Activated naive CD4-positive, alpha-beta T cell treated with anti-CD3 and anti-CD28 coated beads, Interleukin-2, amount 10 ng/mL, durations not matched to agents 7 days and 5 days (primary cell): ENCODE data around the gene TP53I11.

ENCODE experiments used
- CTCF ChIA-PET: fragments of 350-600 bp; sonication (Branson Sonifier 250); formaldehyde crosslinking; loops from one replicate; lab custom pipeline; 2021; ENCODE audit warnings: antibody characterized with exemption; lab: Charles Lee
- DNase-seq: peaks from one replicate; pipeline ENCODE4 v3.0.0-alpha.2; 2020
- H3K27ac Mint-ChIP-seq: one replicate; pipeline ENCODE4 v1.8.0; 2021; ENCODE audit warnings: mild to moderate bottlenecking, moderate library complexity, mixed read lengths
- H3K27me3 Mint-ChIP-seq: one replicate; pipeline ENCODE4 v1.8.0; 2021; ENCODE audit warnings: mild to moderate bottlenecking, mixed read lengths
- H3K36me3 Mint-ChIP-seq: one replicate; pipeline ENCODE4 v1.8.0; 2021; ENCODE audit warnings: mixed read lengths
- H3K4me1 Mint-ChIP-seq: one replicate; pipeline ENCODE4 v1.8.0; 2021; ENCODE audit warnings: mixed read lengths
- H3K4me3 Mint-ChIP-seq: one replicate; pipeline ENCODE4 v1.8.0; 2021; ENCODE audit warnings: mild to moderate bottlenecking, moderate library complexity, mixed read lengths
- H3K9me3 Mint-ChIP-seq: one replicate; pipeline ENCODE4 v1.8.0; 2021; ENCODE audit warnings: mixed read lengths

The TP53I11 gene

DNA sequence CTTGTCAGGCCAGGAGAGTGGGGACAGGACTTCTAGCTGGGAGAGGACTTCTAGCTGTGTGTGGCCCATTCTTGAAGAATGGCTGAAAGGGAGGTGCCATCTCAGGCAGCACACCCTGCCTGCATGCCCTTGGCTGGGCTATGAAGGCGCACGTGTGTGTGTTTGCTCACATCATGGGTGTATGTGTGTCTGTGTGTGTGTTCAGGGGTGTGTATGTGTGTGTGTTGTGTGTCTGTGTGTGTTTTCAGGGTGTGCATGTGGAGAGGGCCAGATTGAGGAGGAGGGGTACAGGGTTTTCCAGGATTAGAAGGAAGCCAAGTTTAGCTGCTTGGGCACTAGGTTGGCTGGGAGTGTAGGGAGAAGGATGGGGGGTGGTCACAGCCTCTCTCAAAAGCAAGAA is 16.6 kb downstream of the TP53I11 start:
- Mint-ChIP-seq H3K4me3 (no peak overlapping the region), H3K9me3 (no peaks in the 10 kb centered on the region), H3K27ac (no peak overlapping the region), H3K36me3 (peaks cover 6% of the 10 kb centered on the region), H3K4me1 (no peaks in the 10 kb centered on the region), H3K27me3 (peaks cover 5% of the 10 kb centered on the region)
- CTCF ChIA-PET: interaction anchor here (0.9 to 6.5 kb wide), 2 partner anchors 172 to 282 kb away, joined by 3 to 382 read pairs; no protein-coding TSS in a partner anchor
- no peak for DNase-seq

DNA sequence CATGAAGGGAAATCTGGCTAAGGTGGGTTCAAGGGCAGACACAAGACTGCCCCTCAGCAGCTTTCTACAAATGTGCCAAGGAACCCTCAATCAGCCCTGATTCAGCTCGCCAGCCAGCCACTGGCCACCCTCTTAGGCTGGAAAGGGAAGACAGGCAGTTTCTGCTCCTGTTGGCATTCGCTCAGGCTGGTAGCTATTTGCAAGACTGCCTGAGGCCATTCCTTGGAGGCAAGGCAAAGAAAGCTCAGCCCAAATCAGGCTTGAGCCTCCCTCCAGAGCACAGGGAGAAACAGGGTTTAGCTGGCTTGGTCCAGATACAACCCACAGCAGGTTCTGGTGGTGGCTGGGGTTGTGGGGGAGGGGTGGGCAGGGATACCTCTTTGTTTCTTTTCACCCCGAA is 19.2 kb downstream of the TP53I11 start:
- H3K9me3 Mint-ChIP-seq: no peaks in the 10 kb centered on the region
- no peak for DNase-seq
- H3K4me1 Mint-ChIP-seq: no peaks in the 10 kb centered on the region
- CTCF ChIA-PET: interaction anchor here (0.8 to 8.3 kb wide), 4 partner anchors 9 to 401 kb away, joined by 3 to 272 read pairs (median 4); no protein-coding TSS in a partner anchor
- H3K36me3 Mint-ChIP-seq: peaks cover 6% of the 10 kb centered on the region
- H3K27ac Mint-ChIP-seq: no peak overlapping the region
- no peaks in the 10 kb centered on the region for H3K27me3 Mint-ChIP-seq
- H3K4me3 Mint-ChIP-seq: no peak overlapping the region

DNA sequence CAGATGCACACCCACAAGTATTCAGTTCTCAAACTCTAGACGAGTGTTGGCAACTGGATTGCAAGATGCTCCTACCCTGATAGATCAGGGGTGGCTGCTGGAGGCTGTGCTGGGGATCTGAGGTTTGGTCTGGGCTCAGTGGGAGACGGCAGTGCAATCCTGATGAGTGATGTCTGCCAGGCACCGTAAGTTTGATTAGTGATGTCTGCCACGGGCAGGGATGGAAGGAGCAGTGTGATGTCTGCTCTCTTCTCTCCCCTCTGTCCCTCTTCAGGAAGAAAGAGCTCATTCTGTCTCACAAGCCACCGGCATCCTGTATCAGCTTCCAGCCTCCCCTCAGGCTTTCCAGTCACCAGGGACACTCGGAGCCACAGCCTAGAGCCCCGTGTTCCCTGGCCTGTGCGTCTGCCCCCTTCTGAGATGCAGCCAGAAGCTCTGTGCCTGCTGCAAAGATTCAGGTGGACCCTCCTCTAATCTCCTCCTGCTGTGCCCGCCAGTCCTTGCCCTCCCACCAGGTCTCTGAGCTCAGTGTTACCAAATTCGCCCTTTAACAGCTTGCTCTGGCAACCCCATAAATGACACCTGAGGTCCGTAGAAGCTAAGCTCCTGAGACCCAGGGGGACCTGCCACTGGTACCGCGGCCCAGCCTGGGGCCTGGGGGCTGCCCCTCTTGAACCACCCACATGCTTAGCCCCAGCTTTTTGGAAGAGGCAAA is 19.9 kb downstream of the TP53I11 start:
- Mint-ChIP-seq H3K27me3 (no peaks in the 10 kb centered on the region), H3K9me3 (no peaks in the 10 kb centered on the region), H3K4me3 (no peak overlapping the region), H3K27ac (no peak overlapping the region), H3K4me1 (no peaks in the 10 kb centered on the region), H3K36me3 (peaks cover 6% of the 10 kb centered on the region)
- DNase-seq: no peak
- CTCF ChIA-PET: interaction anchor here (0.8 to 8.3 kb wide), 3 partner anchors 10 to 176 kb away, joined by 4 to 272 read pairs (median 5); no protein-coding TSS in a partner anchor

GRCh38 chr11:44928816-44929215 is 21.9 kb downstream of the TP53I11 start:
- H3K36me3 Mint-ChIP-seq: peaks cover 6% of the 10 kb centered on the region
- no peaks in the 10 kb centered on the region for H3K27me3 Mint-ChIP-seq
- H3K4me1 Mint-ChIP-seq: no peaks in the 10 kb centered on the region
- no peaks in the 10 kb centered on the region for H3K9me3 Mint-ChIP-seq
- CTCF ChIA-PET: interaction anchor here (0.6 to 8.3 kb wide), 17 partner anchors 7 to 372 kb away, joined by 3 to 272 read pairs (median 6); no protein-coding TSS in a partner anchor
- no peak for DNase-seq
- H3K27ac Mint-ChIP-seq: no peak overlapping the region
- no peak overlapping the region for H3K4me3 Mint-ChIP-seq

GRCh38 chr11:44928144-44928543 is 22.5 kb downstream of the TP53I11 start:
- Mint-ChIP-seq H3K36me3 (peaks cover 6% of the 10 kb centered on the region), H3K4me3 (no peak overlapping the region), H3K4me1 (no peaks in the 10 kb centered on the region), H3K27me3 (no peaks in the 10 kb centered on the region), H3K9me3 (no peaks in the 10 kb centered on the region), H3K27ac (no peak overlapping the region)
- CTCF ChIA-PET: interaction anchor here (0.5 to 8.3 kb wide), 19 partner anchors 8 to 316 kb away, joined by 3 to 272 read pairs (median 4); no protein-coding TSS in a partner anchor
- no peak for DNase-seq

DNA sequence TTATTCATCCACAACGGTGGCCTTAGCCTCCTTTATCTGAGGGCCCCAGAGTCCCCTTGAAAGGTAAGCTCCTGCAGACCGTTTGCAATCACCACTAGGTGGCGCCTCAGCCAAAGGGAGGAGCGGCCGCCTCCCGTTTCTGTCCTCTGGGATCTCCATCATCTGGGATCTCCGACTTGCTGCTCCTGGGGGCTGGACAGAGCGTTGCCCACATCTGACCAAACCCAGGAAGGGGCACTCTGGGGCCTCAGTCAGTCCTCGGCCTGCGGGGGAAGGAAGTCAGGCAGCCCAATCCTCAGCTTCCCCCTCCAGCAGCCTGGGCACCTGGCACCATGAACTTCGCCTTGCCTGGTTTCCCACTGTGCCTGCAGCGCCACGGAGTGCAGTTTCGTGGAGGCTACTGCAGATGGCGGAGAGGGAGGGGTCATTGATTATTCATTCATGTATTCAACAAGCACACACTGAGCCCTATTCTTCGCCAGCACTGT is 23.5 kb downstream of the TP53I11 start:
- CTCF ChIA-PET: interaction anchor here (0.6 to 8.3 kb wide), 38 partner anchors 9 to 412 kb away, joined by 3 to 272 read pairs (median 4); no protein-coding TSS in a partner anchor
- H3K9me3 Mint-ChIP-seq: no peaks in the 10 kb centered on the region
- H3K4me1 Mint-ChIP-seq: no peaks in the 10 kb centered on the region
- H3K36me3 Mint-ChIP-seq: peaks cover 6% of the 10 kb centered on the region
- DNase-seq: peak; percentile 68
- no peaks in the 10 kb centered on the region for H3K27me3 Mint-ChIP-seq
- no peak overlapping the region for H3K4me3 Mint-ChIP-seq
- no peak overlapping the region for H3K27ac Mint-ChIP-seq

DNA sequence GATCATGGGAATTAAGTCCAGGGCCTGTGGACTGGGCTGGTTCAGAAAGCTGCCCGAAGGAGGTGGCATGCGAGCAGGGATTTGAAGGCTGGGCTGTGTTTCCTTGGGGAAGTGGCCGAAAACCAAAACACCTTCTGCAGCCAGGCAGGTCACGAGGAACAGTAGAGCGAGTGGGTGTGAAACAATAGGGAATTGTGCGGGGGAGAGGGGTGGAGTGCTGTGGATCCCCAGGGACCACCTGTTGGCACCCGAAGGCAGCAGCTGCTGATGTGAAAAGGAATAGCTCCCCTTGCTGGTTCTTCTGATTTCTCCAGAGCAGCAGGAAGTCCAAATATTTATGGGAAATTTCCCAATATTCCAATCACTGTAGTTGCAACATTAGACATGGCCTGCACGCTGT is 24.6 kb downstream of the TP53I11 start:
- Mint-ChIP-seq H3K4me3 (no peak overlapping the region), H3K27ac (no peak overlapping the region), H3K9me3 (no peaks in the 10 kb centered on the region), H3K4me1 (no peaks in the 10 kb centered on the region), H3K27me3 (no peaks in the 10 kb centered on the region), H3K36me3 (peaks cover 6% of the 10 kb centered on the region)
- CTCF ChIA-PET: interaction anchor here (1.1 to 8.3 kb wide), 10 partner anchors 10 to 309 kb away, joined by 3 to 272 read pairs (median 10); no protein-coding TSS in a partner anchor
- no peak for DNase-seq

GRCh38 chr11:44923806-44924205 is 26.9 kb downstream of the TP53I11 start:
- H3K36me3 Mint-ChIP-seq: peaks cover 4% of the 10 kb centered on the region
- H3K4me3 Mint-ChIP-seq: no peak overlapping the region
- DNase-seq: no peak
- H3K27me3 Mint-ChIP-seq: no peaks in the 10 kb centered on the region
- H3K9me3 Mint-ChIP-seq: no peaks in the 10 kb centered on the region
- no peak overlapping the region for H3K27ac Mint-ChIP-seq
- CTCF ChIA-PET: interaction anchor here (1.3 kb wide), 1 partner anchor 181 kb away, joined by 4 read pairs; no protein-coding TSS in a partner anchor
- H3K4me1 Mint-ChIP-seq: no peaks in the 10 kb centered on the region

DNA sequence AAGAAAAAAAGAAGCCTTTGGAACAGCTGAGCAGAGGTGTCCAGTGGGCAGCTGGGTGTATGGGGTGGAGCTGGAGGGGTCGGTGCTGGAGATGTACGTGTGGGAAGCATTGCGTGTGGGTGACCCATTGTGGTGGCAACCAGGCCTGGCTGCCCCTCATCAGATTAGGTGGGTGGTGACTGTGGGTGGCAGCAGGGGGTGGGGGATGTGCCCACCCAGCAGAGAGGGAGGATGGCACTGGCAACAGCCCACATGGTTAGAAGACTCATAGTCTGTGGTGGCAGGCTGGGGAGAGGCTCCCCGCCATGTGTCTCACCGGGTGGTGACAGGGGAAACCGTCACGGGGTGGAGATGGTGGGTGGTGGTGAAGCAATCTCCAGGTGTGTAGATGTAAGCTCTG is 27.6 kb downstream of the TP53I11 start:
- Mint-ChIP-seq H3K27me3 (no peaks in the 10 kb centered on the region), H3K4me3 (no peak overlapping the region), H3K4me1 (no peaks in the 10 kb centered on the region), H3K9me3 (no peaks in the 10 kb centered on the region), H3K27ac (no peak overlapping the region), H3K36me3 (peaks cover 5% of the 10 kb centered on the region)
- no peak for DNase-seq
- CTCF ChIA-PET: interaction anchor here (1.3 kb wide), 1 partner anchor 182 kb away, joined by 4 read pairs; no protein-coding TSS in a partner anchor

DNA sequence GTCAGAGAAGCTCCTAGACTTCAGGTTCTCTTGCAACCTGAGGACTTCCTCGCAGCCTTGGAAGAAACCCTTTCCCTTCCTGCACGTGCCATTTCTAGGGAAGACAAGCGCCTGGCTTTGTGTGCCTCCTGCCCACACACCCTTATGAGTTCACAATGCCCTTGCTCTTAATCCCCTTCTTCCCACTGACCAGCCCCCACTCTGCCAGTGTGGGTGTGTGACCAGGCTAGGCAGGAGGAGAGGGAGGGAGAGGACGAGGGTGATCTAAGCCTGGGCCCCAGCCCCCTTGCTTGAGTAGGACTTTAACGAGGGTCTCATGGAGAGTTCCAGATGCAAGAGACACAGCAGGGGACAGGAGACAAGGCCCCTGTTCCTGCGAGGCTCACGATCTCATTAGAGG is 30.2 kb downstream of the TP53I11 start:
- Mint-ChIP-seq H3K27me3 (no peaks in the 10 kb centered on the region), H3K27ac (no peak overlapping the region), H3K36me3 (peaks cover 5% of the 10 kb centered on the region), H3K4me1 (no peaks in the 10 kb centered on the region), H3K9me3 (no peaks in the 10 kb centered on the region), H3K4me3 (no peak overlapping the region)
- DNase-seq: no peak
- CTCF ChIA-PET: no interaction called here

- H3K4me1 Mint-ChIP-seq: no peaks in the 10 kb centered on the region
- no peak overlapping the region for H3K4me3 Mint-ChIP-seq
- CTCF ChIA-PET: interaction anchor here (1.4 kb wide), 2 partner anchors 9 to 19 kb away, joined by 3 to 5 read pairs; no protein-coding TSS in a partner anchor
- peak overlapping the region; percentile 47 for H3K27ac Mint-ChIP-seq
- peaks cover 5% of the 10 kb centered on the region for H3K36me3 Mint-ChIP-seq
- no peaks in the 10 kb centered on the region for H3K27me3 Mint-ChIP-seq
- no peak for DNase-seq
- no peaks in the 10 kb centered on the region for H3K9me3 Mint-ChIP-seq
Measured at GRCh38 chr11:44917741-44918140, 32.9 kb downstream of the TP53I11 start.

- Mint-ChIP-seq H3K27me3 (no peaks in the 10 kb centered on the region), H3K4me1 (no peaks in the 10 kb centered on the region), H3K27ac (no peak overlapping the region), H3K4me3 (no peak overlapping the region), H3K36me3 (peaks cover 5% of the 10 kb centered on the region), H3K9me3 (no peaks in the 10 kb centered on the region)
- CTCF ChIA-PET: interaction anchor here (1.0 to 1.2 kb wide), 2 partner anchors 10 to 187 kb away, joined by 3 to 7 read pairs; no protein-coding TSS in a partner anchor
- no peak for DNase-seq
Measured at GRCh38 chr11:44916801-44917385, 33.8 kb downstream of the TP53I11 start.

DNA sequence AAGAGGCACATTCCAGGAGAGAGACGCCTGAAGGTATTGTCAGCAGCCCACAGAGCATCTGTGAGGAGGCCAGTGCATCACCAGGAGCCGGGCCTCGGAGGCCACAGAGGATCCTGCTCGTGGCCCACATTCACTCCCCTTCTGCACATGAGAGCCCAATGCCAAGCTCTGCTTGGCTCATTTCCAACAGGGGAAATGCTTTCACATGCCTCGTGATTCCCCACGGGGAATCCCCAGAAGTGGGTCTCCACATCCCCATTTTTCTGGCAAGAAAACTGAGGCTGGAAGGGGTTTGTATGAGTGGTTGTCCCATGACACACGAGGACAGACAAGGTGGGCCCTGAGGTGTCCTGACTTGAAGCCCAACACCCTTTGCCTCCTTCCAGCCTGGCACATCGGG is 34.4 kb downstream of the TP53I11 start:
- CTCF ChIA-PET: interaction anchor here (1.0 to 1.2 kb wide), 2 partner anchors 10 to 187 kb away, joined by 3 to 7 read pairs; no protein-coding TSS in a partner anchor
- DNase-seq: no peak
- H3K4me1 Mint-ChIP-seq: no peaks in the 10 kb centered on the region
- no peak overlapping the region for H3K27ac Mint-ChIP-seq
- H3K4me3 Mint-ChIP-seq: no peak overlapping the region
- H3K36me3 Mint-ChIP-seq: peaks cover 5% of the 10 kb centered on the region
- H3K9me3 Mint-ChIP-seq: no peaks in the 10 kb centered on the region
- H3K27me3 Mint-ChIP-seq: no peaks in the 10 kb centered on the region

DNA sequence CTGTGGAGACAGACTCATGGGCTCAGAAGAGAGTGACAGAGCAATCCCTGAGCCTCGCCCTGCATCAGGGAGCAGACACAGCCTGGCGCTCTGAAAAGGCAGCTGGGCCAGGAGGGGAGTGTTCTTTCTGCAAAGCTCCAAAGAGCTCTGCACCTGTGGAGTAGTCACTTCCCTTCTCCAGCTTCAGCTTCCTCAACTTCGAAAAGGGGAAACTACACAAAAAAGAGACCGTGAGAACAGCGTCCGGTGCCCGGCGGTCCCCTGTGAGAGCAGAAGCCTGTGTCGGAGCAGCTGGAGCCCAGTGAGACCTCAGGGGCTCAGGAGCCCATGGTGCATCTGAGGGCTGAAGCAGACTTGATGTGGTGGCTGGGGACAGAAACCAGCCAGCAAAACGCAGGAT is 35.1 kb downstream of the TP53I11 start:
- no peak for DNase-seq
- Mint-ChIP-seq H3K4me3 (no peak overlapping the region), H3K27me3 (no peaks in the 10 kb centered on the region), H3K4me1 (peaks cover 3% of the 10 kb centered on the region), H3K27ac (peak overlapping the region; percentile 19), H3K36me3 (peaks cover 7% of the 10 kb centered on the region), H3K9me3 (no peaks in the 10 kb centered on the region)
- CTCF ChIA-PET: interaction anchor here (0.6 to 1.8 kb wide), 3 partner anchors 11 to 279 kb away, joined by 3 to 11 read pairs (median 7); no protein-coding TSS in a partner anchor
